ENCODE results near the gene TMEM151B. TPM values are rescaled to one million over a fixed set of nuclear protein-coding genes. Genes with fewer than 3 reads are reported as not detected.

The TMEM151B gene
- total and polyA plus RNA-seq, 2 of the 13 experiments (the other 11 are each of a cell fraction or from before 2014, with no cell fraction given), result not detected

- peak; percentile 96 for TF ChIP-seq NAIF1 (CRISPR knock-in tag; IDR thresholded peaks at IDR 0.05; ENCODE audit: borderline replicate concordance)
- 0 out of 2 replicates have a peak, but pooled peaks have one; percentile 27 for TF ChIP-seq ZNF773 (CRISPR knock-in tag; IDR thresholded peaks at IDR 0.05; ENCODE audit: borderline replicate concordance)
- TF ChIP-seq ZNF547 (CRISPR knock-in tag; IDR thresholded peaks at IDR 0.05), result peak; percentile 97
- TF ChIP-seq ZNF253 (CRISPR knock-in tag; IDR thresholded peaks at IDR 0.05; ENCODE audit: borderline replicate concordance), result 0 out of 2 replicates have a peak, but pooled peaks have one; percentile 12
- peak; percentile 2; the same call in 1 of the 2 replicates for TF ChIP-seq ZSCAN29 (CRISPR knock-in tag; conservative IDR thresholded peaks at IDR 0.05)
- TF ChIP-seq HNF4G (IDR thresholded peaks at IDR 0.05; ENCODE audit: borderline replicate concordance, low read depth, low read length), result peak; percentile 41
- peak; percentile 55 for TF ChIP-seq HNF4G (CRISPR knock-in tag; IDR thresholded peaks at IDR 0.05; ENCODE audit: borderline replicate concordance, low read depth)
- peak; percentile 87 for TF ChIP-seq PTBP1 (IDR thresholded peaks at IDR 0.05; ENCODE audit: low read depth, low read length, poor library complexity, severe bottlenecking)
- peak; percentile 56; the same call in 1 of the 2 replicates for TF ChIP-seq TAF1 (CRISPR knock-in tag; IDR thresholded peaks at IDR 0.05)
- TF ChIP-seq HMG20B (CRISPR knock-in tag; conservative IDR thresholded peaks at IDR 0.05), result 0 out of 2 replicates have a peak, but pooled peaks have one; percentile 39
- TF ChIP-seq ZNF580 (CRISPR knock-in tag; IDR thresholded peaks at IDR 0.05; ENCODE audit: borderline replicate concordance, low read depth), result no peak; the same call in 1 of the 2 replicates
- TF ChIP-seq ASH2L (IDR thresholded peaks at IDR 0.05; ENCODE audit: insufficient read length, low read depth, low read length), result no peak
- TF ChIP-seq MBNL3 (CRISPR knock-in tag; conservative IDR thresholded peaks at IDR 0.05), result peak; percentile 86; the same call in 1 of the 2 replicates
- TF ChIP-seq TBL1XR1 (IDR thresholded peaks at IDR 0.05; ENCODE audit: borderline replicate concordance, low read length, partially characterized antibody), result no peak
- TF ChIP-seq KDM6A (CRISPR knock-in tag; IDR thresholded peaks at IDR 0.05; ENCODE audit: low read depth), result no peak
- TF ChIP-seq ZUFSP (CRISPR knock-in tag; IDR thresholded peaks at IDR 0.05; ENCODE audit: borderline replicate concordance), result no peak
- no peak; the same call in none of the 2 replicates for TF ChIP-seq ZNF546 (CRISPR knock-in tag; conservative IDR thresholded peaks at IDR 0.05)
- peak; percentile 81; the same call in 1 of the 2 replicates for TF ChIP-seq ZNF414 (CRISPR knock-in tag; IDR thresholded peaks at IDR 0.05)
- TF ChIP-seq ZFP62 (CRISPR knock-in tag; IDR thresholded peaks at IDR 0.05), result no peak
- no peak for TF ChIP-seq ZBTB1 (CRISPR knock-in tag; IDR thresholded peaks at IDR 0.05; ENCODE audit: borderline replicate concordance)
- TF ChIP-seq CBX5 (CRISPR knock-in tag; IDR thresholded peaks at IDR 0.05; ENCODE audit: borderline replicate concordance), result no peak
- no peak for TF ChIP-seq DNMT1 (CRISPR knock-in tag; IDR thresholded peaks at IDR 0.05)
- TF ChIP-seq ZBTB37 (CRISPR knock-in tag; IDR thresholded peaks at IDR 0.05), result no peak
- TF ChIP-seq NR2F2 (IDR thresholded peaks at IDR 0.05; ENCODE audit: borderline replicate concordance, low read depth), result no peak
- TF ChIP-seq ZNF644 (CRISPR knock-in tag; IDR thresholded peaks at IDR 0.05; ENCODE audit: low read depth), result no peak
Measured at GRCh38 chr6:44245912-44246662, 24.2 kb upstream of the TMEM151B start (continued).

Measured in HepG2 (cell line).